H1 (cell line): Measurements from ENCODE around the gene COX7A1. TPM values are rescaled to one million over a fixed set of nuclear protein-coding genes. Genes with fewer than 3 reads are reported as not detected.
A peak's percentile ranks its signal among the peaks of the same experiment; 100 is the strongest.

Experiments used
- CTCF ChIA-PET: fragments of 300-600 bp; sonication (Branson Sonifier 250); formaldehyde crosslinking; loops from one replicate; lab custom pipeline; 2021; ENCODE audit not compliant: partially characterized antibody; lab: Charles Lee
- POLR2A ChIA-PET: fragments of 300-600 bp; sonication (Branson Sonifier 250); formaldehyde crosslinking; loops from one replicate; lab custom pipeline; 2021; ENCODE audit warnings: inconsistent platforms; ENCODE audit not compliant: partially characterized antibody; lab: Charles Lee
- DNase-seq, 2 experiments: peaks; one replicate each; pipeline versions ENCODE4 v3.0.0 to v3.0.0-alpha.2; 2010 to 2022; ENCODE audit warnings: low spot score in 2 of 2, low read depth in 1 of 2, mixed read lengths in 1 of 2
- FAIRE-seq: peaks from 2 replicates; lab custom pipeline; 2011; peaks lifted over from hg19 to GRCh38; lab: Jason Lieb, UNC
- H2AFZ ChIP-seq: 2 replicates; pipeline ENCODE4 v1.8.1; 2012; ENCODE audit warnings: low read length, inconsistent platforms
- H2AK5ac ChIP-seq: 2 replicates; pipeline ENCODE4 v1.6.1; 2013; ENCODE audit warnings: low read depth, low read length
- H2BK120ac ChIP-seq: replicated peaks from 2 replicates; pipeline ENCODE3; 2013; ENCODE audit warnings: low read depth, low read length, inconsistent platforms
- H2BK12ac ChIP-seq: 2 replicates; pipeline ENCODE4 v1.6.1; 2013; ENCODE audit warnings: low read depth, low read length
- H2BK15ac ChIP-seq: 2 replicates; pipeline ENCODE4 v1.6.1; 2013; ENCODE audit warnings: low read length
- H2BK20ac ChIP-seq: 2 replicates; pipeline ENCODE4 v1.6.1; 2013; ENCODE audit warnings: low read length
- H2BK5ac ChIP-seq: 2 replicates; pipeline ENCODE4 v1.6.1; 2013; ENCODE audit warnings: low read depth, low read length
- H3K14ac ChIP-seq: 2 replicates; pipeline ENCODE4 v1.6.1; 2013; ENCODE audit warnings: inconsistent platforms; ENCODE audit not compliant: insufficient read length
- H3K18ac ChIP-seq: 2 replicates; pipeline ENCODE4 v1.6.1; 2013; ENCODE audit warnings: low read length; ENCODE audit errors: extremely low read depth
- H3K23ac ChIP-seq: 2 replicates; pipeline ENCODE4 v1.6.1; 2013; ENCODE audit warnings: inconsistent platforms; ENCODE audit not compliant: insufficient read length
- H3K23me2 ChIP-seq: 2 replicates; pipeline ENCODE4 v1.6.1; 2013; ENCODE audit warnings: low read depth, low read length
- H3K27ac ChIP-seq: 2 replicates; pipeline ENCODE4 v1.6.1; 2011; ENCODE audit warnings: low read depth, low read length, inconsistent platforms
- H3K27me3 ChIP-seq, 4 experiments: replicated peaks in 1 of 4; 1 replicate in 1 of 4; 2 replicates in 3 of 4; pipeline versions ENCODE4 v1.6.1 to v1.8.1; 2011 to 2013; ENCODE audit warnings: low read length in 3 of 4, mild to moderate bottlenecking in 3 of 4, inconsistent platforms in 2 of 4, mixed read lengths in 2 of 4, moderate library complexity in 1 of 4; ENCODE audit not compliant: control insufficient read depth in 3 of 4, insufficient read depth in 3 of 4; ENCODE audit errors: extremely low read depth in 1 of 4
- H3K36me3 ChIP-seq, 4 experiments: 2 replicates each; pipeline versions ENCODE4 v1.6.1 to v1.8.1; 2011 to 2013; ENCODE audit warnings: mild to moderate bottlenecking in 4 of 4, low read length in 3 of 4, moderate library complexity in 2 of 4, control low read depth in 1 of 4, inconsistent platforms in 1 of 4; ENCODE audit not compliant: insufficient read depth in 4 of 4, control insufficient read depth in 2 of 4
- H3K4ac ChIP-seq: replicated peaks from 2 replicates; pipeline ENCODE3; 2013; ENCODE audit warnings: low read length, low read depth, mixed read lengths, inconsistent platforms; ENCODE audit not compliant: insufficient read length
- H3K4me1 ChIP-seq, 4 experiments: replicated peaks in 1 of 4; 1 replicate in 1 of 4; 2 replicates in 3 of 4; pipeline versions ENCODE4 v1.6.1 to v1.8.1; 2011 to 2013; ENCODE audit warnings: low read length in 3 of 4, inconsistent platforms in 2 of 4, mixed read lengths in 1 of 4; ENCODE audit not compliant: insufficient read depth in 4 of 4, control insufficient read depth in 3 of 4
- H3K4me2 ChIP-seq, 2 experiments: 2 replicates each; pipeline versions ENCODE4 v1.6.1 to v1.8.1; 2011 to 2013; ENCODE audit warnings: low read depth in 2 of 2, low read length in 2 of 2, control low read depth in 1 of 2, inconsistent platforms in 1 of 2, mild to moderate bottlenecking in 1 of 2; ENCODE audit not compliant: insufficient read depth in 1 of 2
- H3K4me3 ChIP-seq, 4 experiments: fragments of 200-600, 300-600 bp in 1 of 4; sonication (generic), shearing (Covaris generic), sonication (Bioruptor Twin) in 1 of 4; 2 replicates each; pipeline versions ENCODE4 v1.5.1 to v1.8.1; 2011 to 2016; ENCODE audit warnings: low read length in 4 of 4, low read depth in 3 of 4, control low read depth in 2 of 4, inconsistent platforms in 2 of 4, mild to moderate bottlenecking in 2 of 4, mixed read lengths in 1 of 4, moderate library complexity in 1 of 4; ENCODE audit not compliant: insufficient read depth in 2 of 4; ENCODE audit errors: extremely low read depth in 1 of 4
- H3K56ac ChIP-seq: replicated peaks from 2 replicates; pipeline ENCODE3; 2013; ENCODE audit warnings: low read depth, mild to moderate bottlenecking, mixed read lengths, low read length, inconsistent platforms; ENCODE audit not compliant: insufficient read length
- H3K79me1 ChIP-seq: 2 replicates; pipeline ENCODE4 v1.6.1; 2013; ENCODE audit warnings: low read depth, low read length, control low read depth
- H3K79me2 ChIP-seq, 2 experiments: 2 replicates each; pipeline versions ENCODE4 v1.6.1 to v1.8.1; 2012 to 2013; ENCODE audit warnings: low read length in 2 of 2, mild to moderate bottlenecking in 2 of 2, inconsistent platforms in 1 of 2; ENCODE audit not compliant: insufficient read depth in 2 of 2, control insufficient read depth in 1 of 2
- H3K9ac ChIP-seq, 4 experiments: replicated peaks in 1 of 4; 1 replicate in 1 of 4; 2 replicates in 3 of 4; pipeline versions ENCODE4 v1.6.1 to v1.8.1; 2011 to 2013; ENCODE audit warnings: low read depth in 3 of 4, low read length in 3 of 4, control low read depth in 2 of 4, mild to moderate bottlenecking in 2 of 4, moderate library complexity in 2 of 4, inconsistent platforms in 1 of 4; ENCODE audit errors: extremely low read depth in 1 of 4
- H3K9me3 ChIP-seq, 2 experiments: 2 replicates each; pipeline versions ENCODE4 v1.6.1 to v1.8.1; 2012 to 2013; ENCODE audit warnings: mild to moderate bottlenecking in 2 of 2, moderate library complexity in 2 of 2, control low read depth in 1 of 2, inconsistent platforms in 1 of 2, low read depth in 1 of 2, low read length in 1 of 2, mixed read lengths in 1 of 2; ENCODE audit not compliant: insufficient read depth in 2 of 2
- H4K20me1 ChIP-seq, 2 experiments: replicated peaks in 1 of 2; 2 replicates each; pipeline versions ENCODE3 to v1.8.1; 2011 to 2013; ENCODE audit warnings: inconsistent platforms in 2 of 2, low read length in 2 of 2, mild to moderate bottlenecking in 1 of 2; ENCODE audit not compliant: insufficient read depth in 2 of 2, control insufficient read depth in 1 of 2
- H4K5ac ChIP-seq: 2 replicates; pipeline ENCODE4 v1.6.1; 2013; ENCODE audit warnings: low read length, low read depth, mixed read lengths, inconsistent platforms; ENCODE audit not compliant: insufficient read length
- H4K8ac ChIP-seq: 2 replicates; pipeline ENCODE4 v1.8.0; 2013; ENCODE audit warnings: mild to moderate bottlenecking, moderate library complexity, low read length, inconsistent platforms; ENCODE audit not compliant: insufficient read depth; ENCODE audit errors: extremely low read depth
- H4K91ac ChIP-seq: replicated peaks from 2 replicates; pipeline ENCODE3; 2013; ENCODE audit warnings: low read length, mixed read lengths, inconsistent platforms; ENCODE audit not compliant: insufficient read length
- POU5F1 ChIP-seq: IDR thresholded peaks from 2 replicates; pipeline ENCODE4 v1.6.1; 2011; ENCODE audit warnings: low read depth, mild to moderate bottlenecking, low read length, moderate library complexity
- RAD21 ChIP-seq, 2 experiments: IDR thresholded peaks in 1 of 2; conservative IDR thresholded peaks in 1 of 2; 2 replicates each; pipeline ENCODE4 v1.6.1; 2011; ENCODE audit warnings: low read depth in 2 of 2, low read length in 2 of 2, improper control_type of control experiment in 1 of 2, inconsistent platforms in 1 of 2, mild to moderate bottlenecking in 1 of 2, moderate library complexity in 1 of 2
- RFX5 ChIP-seq: IDR thresholded peaks from 2 replicates; pipeline ENCODE4 v1.6.1; 2011; ENCODE audit warnings: low read depth, low read length, improper control_type of control experiment, borderline replicate concordance
- RXRA ChIP-seq: IDR thresholded peaks from 2 replicates; pipeline ENCODE4 v1.6.1; 2011; ENCODE audit warnings: low read depth, mild to moderate bottlenecking, low read length, moderate library complexity; ENCODE audit not compliant: insufficient read depth
- SAP30 ChIP-seq: fragments of 300-600 bp; sonication (generic); IDR thresholded peaks from 2 replicates; pipeline ENCODE4 v1.7.1; 2012; ENCODE audit warnings: low read length, moderate library complexity, mild to moderate bottlenecking, inconsistent platforms; ENCODE audit not compliant: insufficient read depth, insufficient replicate concordance
- SIN3A ChIP-seq, 2 experiments: IDR thresholded peaks in 1 of 2; conservative IDR thresholded peaks in 1 of 2; 2 replicates each; pipeline ENCODE4 v1.6.1; 2011 to 2012; ENCODE audit warnings: low read length in 2 of 2, improper control_type of control experiment in 1 of 2, low read depth in 1 of 2, mild to moderate bottlenecking in 1 of 2
- SIRT6 ChIP-seq: IDR thresholded peaks from one replicate; pipeline ENCODE4 v1.7.1; 2012; ENCODE audit warnings: low read length, inconsistent platforms
- ZNF274 ChIP-seq: IDR thresholded peaks from 2 replicates; pipeline ENCODE4 v1.7.0; 2012; ENCODE audit warnings: low read length, borderline replicate concordance; ENCODE audit errors: extremely low read depth
- WGBS, 2 experiments: shearing (Covaris generic) in 1 of 2; methylation state at CpG; one replicate each; pipeline versions ENCODE4 v1.1.6 to v1.1.7; 2013 to 2015; ENCODE audit warnings: low lambda C conversion rate in 2 of 2, mixed read lengths in 2 of 2, inconsistent platforms in 1 of 2, low coverage in 1 of 2, missing lambda C conversion rate in 1 of 2; ENCODE audit not compliant: insufficient replicate concordance in 2 of 2, insufficient coverage in 1 of 2, insufficient read length in 1 of 2; ENCODE audit errors: extremely low coverage in 1 of 2, missing lambda C conversion rate in 1 of 2; 5-methylcytosine and 5-hydroxymethylcytosine counted together
- polyA plus RNA-seq, 7 experiments: library from polyadenylated mRNA; depleted of rRNA in 3 of 7; stranded (reverse) in 5 of 7; unstranded in 2 of 7; fragments of >200 nt in 5 of 7; fragments of 200-250 nt in 2 of 7; gene quantifications; 1 replicate in 5 of 7; 2 replicates in 1 of 7; 4 replicates in 1 of 7; pipeline versions ENCODE4 v1.2.1 to v1.2.3, GENCODE V29; 2011 to 2013; ENCODE audit warnings: missing spikeins in 2 of 7, mixed read lengths in 2 of 7
- total RNA-seq: library from RNA; stranded (reverse); fragmentation: NEBNext Ultra II Directional; extraction: Animal tissue kit (Norgen Biotek cat#: 25700); gene quantifications from 2 replicates; pipeline ENCODE4 v1.2.1, GENCODE V29; 2021
- TF ChIP-seq, protein P1 (sequence below), 3 experiments: IDR thresholded peaks; 1 replicate in 2 of 3; 2 replicates in 1 of 3; pipeline versions ENCODE4 v1.5.1 to v1.6.1; 2011; ENCODE audit warnings: low read length in 3 of 3, mild to moderate bottlenecking in 3 of 3, inconsistent platforms in 2 of 3, low read depth in 1 of 3, moderate library complexity in 1 of 3; ENCODE audit not compliant: insufficient read depth in 1 of 3; ENCODE audit errors: control extremely low read depth in 1 of 3

The COX7A1 gene
- total and polyA plus RNA-seq, 2 of the 8 experiments (the other 6 are each of a cell fraction or from before 2014, with no cell fraction given): 0.60 TPM

- Histone ChIP-seq H2BK20ac (no peak overlapping the region), H3K4ac (no peak overlapping the region), H3K4me1 (peaks cover 0 to 5% (median 0%) of the 10 kb centered on the region in 4 experiments; a peak in 1 of 7 replicates), H3K79me2 (no peaks in the 10 kb centered on the region), H2BK15ac (no peak overlapping the region), H3K14ac (no peak overlapping the region), H3K27me3 (no peaks in the 10 kb centered on the region), H3K9ac (no peak overlapping the region), H4K20me1 (peaks cover 0 to 8% of the 10 kb centered on the region in 2 experiments), H3K4me3 (peak overlapping the region; percentile 17 to 47 (median 38); a peak in 7 of 8 replicates), H3K56ac (no peak overlapping the region), H4K91ac (no peak overlapping the region), H3K27ac (no peak overlapping the region), H2BK120ac (no peak overlapping the region), H3K9me3 (no peaks in the 10 kb centered on the region), H3K36me3 (peaks cover 6 to 27% (median 10%) of the 10 kb centered on the region in 4 experiments; a peak in 6 of 8 replicates), H3K18ac (no peak overlapping the region; the same call in 1 of the 2 replicates), H4K5ac (no peak overlapping the region), H2AFZ (no peak overlapping the region), H3K23ac (no peak overlapping the region), H3K79me1 (no peaks in the 10 kb centered on the region), H2BK12ac (no peak overlapping the region), H4K8ac (no peak overlapping the region), H2BK5ac (no peak overlapping the region), H2AK5ac (no peak overlapping the region), H3K4me2 (peak overlapping the region; percentile 58 to 97; a peak in 3 of 4 replicates), H3K23me2 (peaks cover 13% of the 10 kb centered on the region; the same call in 1 of the 2 replicates)
- POLR2A ChIA-PET: interaction anchor here (1.0 to 4.2 kb wide), 7 partner anchors 9 to 17 kb away, joined by 3 to 29 read pairs (median 7); partner anchors contain the start of gene CAPNS1
- CTCF ChIA-PET: interaction anchor here (2.3 to 2.9 kb wide), 2 partner anchors 15 to 24 kb away, joined by 5 to 17 read pairs; no protein-coding TSS in a partner anchor
- no peak for FAIRE-seq
- WGBS, 2 experiments: 75% methylated on average over 13 of the region's 16 CpGs; no CpG with 5 or more reads in 1 of the 2 experiments
- no peak for DNase-seq
- TF ChIP-seq POU5F1 (no peak), SIN3A (conservative IDR thresholded peaks at IDR 0.05 in 1 of 2, IDR thresholded peaks at IDR 0.05 in 1 of 2; ENCODE audit: low read depth in 1 of 2, low read length in 2 of 2) (no peak; a peak in 1 of 4 replicates), SAP30 (no peak), RAD21 (IDR thresholded peaks at IDR 0.05 in 1 of 2, conservative IDR thresholded peaks at IDR 0.05 in 1 of 2; ENCODE audit: low read depth in 2 of 2, low read length in 2 of 2) (no peak), ZNF274 (no peak), RFX5 (no peak), SIRT6 (no peak), RXRA (no peak)
- TF ChIP-seq, protein P1, sequence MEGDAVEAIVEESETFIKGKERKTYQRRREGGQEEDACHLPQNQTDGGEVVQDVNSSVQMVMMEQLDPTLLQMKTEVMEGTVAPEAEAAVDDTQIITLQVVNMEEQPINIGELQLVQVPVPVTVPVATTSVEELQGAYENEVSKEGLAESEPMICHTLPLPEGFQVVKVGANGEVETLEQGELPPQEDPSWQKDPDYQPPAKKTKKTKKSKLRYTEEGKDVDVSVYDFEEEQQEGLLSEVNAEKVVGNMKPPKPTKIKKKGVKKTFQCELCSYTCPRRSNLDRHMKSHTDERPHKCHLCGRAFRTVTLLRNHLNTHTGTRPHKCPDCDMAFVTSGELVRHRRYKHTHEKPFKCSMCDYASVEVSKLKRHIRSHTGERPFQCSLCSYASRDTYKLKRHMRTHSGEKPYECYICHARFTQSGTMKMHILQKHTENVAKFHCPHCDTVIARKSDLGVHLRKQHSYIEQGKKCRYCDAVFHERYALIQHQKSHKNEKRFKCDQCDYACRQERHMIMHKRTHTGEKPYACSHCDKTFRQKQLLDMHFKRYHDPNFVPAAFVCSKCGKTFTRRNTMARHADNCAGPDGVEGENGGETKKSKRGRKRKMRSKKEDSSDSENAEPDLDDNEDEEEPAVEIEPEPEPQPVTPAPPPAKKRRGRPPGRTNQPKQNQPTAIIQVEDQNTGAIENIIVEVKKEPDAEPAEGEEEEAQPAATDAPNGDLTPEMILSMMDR (IDR thresholded peaks at IDR 0.05; ENCODE audit: control extremely low read depth in 1 of 3, insufficient read depth in 1 of 3, low read depth in 1 of 3, low read length in 3 of 3): no peak
These were observed 262 bp downstream of the COX7A1 start for GRCh38 chr19:36152019-36152351.
